Endothelial cell of umbilical vein (primary cell): ENCODE data around the gene KCNA3. TPM values are rescaled to one million over a fixed set of nuclear protein-coding genes. Genes with fewer than 3 reads are reported as not detected.
A peak's percentile ranks its signal among the peaks of the same experiment; 100 is the strongest.

Experiments
- BruUV-seq: library from RNA; stranded (reverse); fragments of 400-500 nt; replicated peaks from 2 replicates; lab custom pipeline; 2021; lab: Mats Ljungman, UMichigan
- CTCF ChIA-PET: fragments of 300-600, 350-600 bp; sonication (Branson Sonifier 250); formaldehyde crosslinking; loops from one replicate; lab custom pipeline; 2021; ENCODE audit warnings: antibody characterized with exemption, inconsistent platforms; lab: Charles Lee
- POLR2A ChIA-PET: fragments of 300-600, 350-600 bp; sonication (Branson Sonifier 250); formaldehyde crosslinking; loops from one replicate; lab custom pipeline; 2021; ENCODE audit warnings: antibody characterized with exemption, inconsistent platforms; lab: Charles Lee
- DNase-seq: peaks from one replicate; pipeline ENCODE4 v3.0.0-alpha.2; 2011; ENCODE audit warnings: low read depth, low spot score
- FAIRE-seq: peaks from 2 replicates; lab custom pipeline; 2011; peaks lifted over from hg19 to GRCh38; lab: Jason Lieb, UNC
- H2AFZ ChIP-seq: 2 replicates; pipeline ENCODE4 v1.6.0; 2012; ENCODE audit warnings: low read depth, low read length, control low read depth, inconsistent platforms
- H3K27ac ChIP-seq: 2 replicates; pipeline ENCODE4 v1.5.1; 2011; ENCODE audit warnings: low read depth, mild to moderate bottlenecking, control low read depth, low read length, moderate library complexity; ENCODE audit not compliant: insufficient read depth
- H3K27me3 ChIP-seq, 2 experiments: 2 replicates each; pipeline versions ENCODE4 v1.6.0 to v1.6.1; 2011; ENCODE audit warnings: low read length in 2 of 2, mixed read lengths in 1 of 2; ENCODE audit not compliant: control insufficient read depth in 2 of 2, insufficient read depth in 2 of 2
- H3K36me3 ChIP-seq, 2 experiments: 2 replicates in 1 of 2; 3 replicates in 1 of 2; pipeline ENCODE4 v1.5.1; 2011; ENCODE audit warnings: low read length in 2 of 2, mild to moderate bottlenecking in 1 of 2, moderate library complexity in 1 of 2; ENCODE audit not compliant: control insufficient read depth in 2 of 2, insufficient read depth in 2 of 2; ENCODE audit errors: extremely low read depth in 1 of 2
- H3K4me1 ChIP-seq: 3 replicates; pipeline ENCODE4 v1.5.1; 2011; ENCODE audit warnings: mild to moderate bottlenecking, low read length; ENCODE audit not compliant: control insufficient read depth, insufficient read depth; ENCODE audit errors: extremely low read depth
- H3K4me2 ChIP-seq: 2 replicates; pipeline ENCODE4 v1.6.1; 2011; ENCODE audit warnings: low read length, control low read depth, mixed read lengths; ENCODE audit not compliant: insufficient read depth
- H3K4me3 ChIP-seq, 3 experiments: fragments of 200-600 bp in 1 of 3; sonication (generic), shearing (Covaris generic) in 1 of 3; replicated peaks in 1 of 3; 2 replicates each; pipeline ENCODE4 v1.5.1; 2011 to 2016; ENCODE audit warnings: control low read depth in 3 of 3, low read length in 3 of 3, mild to moderate bottlenecking in 2 of 3, inconsistent platforms in 1 of 3, low read depth in 1 of 3, moderate library complexity in 1 of 3; ENCODE audit not compliant: insufficient read depth in 1 of 3
- H3K79me2 ChIP-seq: 2 replicates; pipeline ENCODE4 v1.6.0; 2012; ENCODE audit warnings: low read length, inconsistent platforms; ENCODE audit not compliant: control insufficient read depth, insufficient read depth
- H3K9ac ChIP-seq: replicated peaks from 2 replicates; pipeline ENCODE3; 2011; ENCODE audit warnings: low read length, control low read depth; ENCODE audit not compliant: insufficient read depth; ENCODE audit errors: extremely low read depth
- H3K9me1 ChIP-seq: replicated peaks from 3 replicates; pipeline ENCODE4 v1.6.0; 2011; ENCODE audit warnings: mild to moderate bottlenecking, low read length; ENCODE audit not compliant: control insufficient read depth, insufficient read depth; ENCODE audit errors: extremely low read depth
- H3K9me3 ChIP-seq: replicated peaks from 2 replicates; pipeline ENCODE4 v1.5.1; 2012; ENCODE audit warnings: low read length, inconsistent platforms; ENCODE audit not compliant: control insufficient read depth, insufficient read depth
- H4K20me1 ChIP-seq: replicated peaks from 2 replicates; pipeline ENCODE3; 2011; ENCODE audit warnings: mild to moderate bottlenecking, low read length; ENCODE audit not compliant: control insufficient read depth, insufficient read depth; ENCODE audit errors: extremely low read depth
- EZH2 ChIP-seq: IDR thresholded peaks from 2 replicates; pipeline ENCODE4 v1.6.1; 2012; ENCODE audit warnings: borderline replicate concordance, low read depth, mild to moderate bottlenecking, moderate library complexity, low read length, inconsistent platforms; ENCODE audit not compliant: severe bottlenecking
- FOS ChIP-seq: IDR thresholded peaks from 2 replicates; pipeline ENCODE4 v1.6.1; 2011; ENCODE audit warnings: mild to moderate bottlenecking, low read length, moderate library complexity, borderline replicate concordance; ENCODE audit not compliant: insufficient read depth
- GATA2 ChIP-seq: IDR thresholded peaks from 2 replicates; pipeline ENCODE4 v1.7.0; 2011; ENCODE audit warnings: low read depth, mild to moderate bottlenecking, moderate library complexity, mixed read lengths, low read length; ENCODE audit not compliant: insufficient read length, insufficient read depth
- MYC ChIP-seq: IDR thresholded peaks from one replicate; pipeline ENCODE4 v1.6.1; 2011; ENCODE audit warnings: mild to moderate bottlenecking, low read depth, low read length
- POLR2A ChIP-seq: IDR thresholded peaks from 2 replicates; pipeline ENCODE4 v1.6.1; 2012; ENCODE audit warnings: low read depth, mild to moderate bottlenecking, control low read depth, low read length
- POLR2AphosphoS5 ChIP-seq: IDR thresholded peaks from 2 replicates; pipeline ENCODE4 v1.6.1; 2012; ENCODE audit warnings: low read depth, mild to moderate bottlenecking, control low read depth, low read length, moderate library complexity; ENCODE audit not compliant: insufficient read depth
- dilution Hi-C: fragments of 300-500 bp; cut with MboI; formaldehyde crosslinking; loops from one replicate; pipeline ENCODE4 v1.15.0; 2019; ENCODE audit warnings: low sequenced_read_pairs; ENCODE audit not compliant: extremely low pct_ligation_motif_present
- intact Hi-C: fragments of 100-400 bp; cut with micrococcal nuclease; formaldehyde crosslinking; loops from one replicate; pipeline ENCODE4 v1.10.0; 2022
- polyA plus RNA-seq, 4 experiments: library from polyadenylated mRNA; depleted of rRNA in 3 of 4; stranded (reverse) in 3 of 4; unstranded in 1 of 4; fragments of >200 nt; gene quantifications; 2 replicates each; pipeline versions ENCODE4 v1.2.1 to v1.2.3, GENCODE V29; 2011 to 2012; ENCODE audit warnings: missing spikeins in 1 of 4
- total RNA-seq: library from RNA; stranded (reverse); gene quantifications from 2 replicates; pipeline ENCODE4 v1.2.3, GENCODE V29; 2021
- TF ChIP-seq, protein P1 (sequence below), 2 donors: IDR thresholded peaks; 1 replicate in 1 of 2; 2 replicates in 1 of 2; pipeline ENCODE4 v1.5.1; 2011; ENCODE audit warnings: low read length in 2 of 2, mild to moderate bottlenecking in 2 of 2, moderate library complexity in 2 of 2, control low read depth in 1 of 2, inconsistent platforms in 1 of 2, low read depth in 1 of 2; ENCODE audit not compliant: insufficient read depth in 1 of 2; ENCODE audit errors: extremely low read depth in 1 of 2
- TF ChIP-seq, protein P2 (sequence below): IDR thresholded peaks from 2 replicates; pipeline ENCODE4 v1.6.1; 2011; ENCODE audit not compliant: insufficient read depth, insufficient read length

The KCNA3 gene
- total and polyA plus RNA-seq, 2 donors (not counting 3 experiments of a cell fraction or from before 2014, with no cell fraction given), result not detected

DNA sequence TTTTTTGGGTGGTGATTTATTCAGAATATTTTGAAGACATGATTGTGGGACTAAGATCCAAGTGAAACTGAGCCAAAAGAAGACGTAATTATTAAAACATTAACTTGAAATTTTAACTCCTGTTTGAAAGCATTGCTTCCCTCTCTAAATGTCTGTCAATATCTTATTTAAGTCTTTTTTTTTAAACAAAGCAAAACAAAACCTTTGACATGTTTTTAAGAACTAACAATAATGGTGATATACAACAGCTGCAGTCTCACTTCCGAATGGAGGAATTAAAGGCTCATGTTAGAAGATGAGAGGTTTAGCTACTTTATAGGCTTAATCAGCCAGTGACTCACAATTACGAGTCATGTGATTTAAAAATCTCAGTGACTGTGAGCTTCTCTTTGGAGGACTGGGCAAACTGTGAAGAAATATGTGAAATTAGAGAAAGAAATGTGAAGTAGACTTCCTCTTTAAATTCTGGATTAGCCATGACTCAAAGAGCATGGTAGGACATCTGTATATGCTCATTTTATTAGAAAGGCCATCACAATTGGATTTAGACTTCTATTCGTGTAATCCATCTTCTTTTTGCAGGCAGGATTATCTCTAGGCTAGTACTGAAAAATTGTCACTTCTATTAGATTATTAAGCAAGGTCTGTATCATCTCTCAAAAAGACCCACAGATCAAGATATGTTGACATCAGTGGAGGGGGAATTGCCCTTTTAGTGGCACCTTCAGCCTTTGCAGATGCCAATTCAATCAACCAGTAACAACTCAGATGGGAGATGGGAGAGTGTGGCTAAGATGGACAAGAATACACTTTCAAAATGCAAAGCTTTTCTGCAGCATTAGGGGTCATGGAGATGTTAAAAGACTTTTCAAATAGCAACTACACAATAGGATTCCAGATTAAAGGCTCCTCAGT, 28.7 kb downstream of the KCNA3 start:
- POLR2A ChIA-PET, result no interaction called here
- H3K27me3 ChIP-seq, result no peaks in the 10 kb centered on the region
- no peaks in the 10 kb centered on the region for H3K36me3 ChIP-seq
- H2AFZ ChIP-seq, result no peak overlapping the region
- FAIRE-seq, result no peak
- TF ChIP-seq POLR2AphosphoS5, result no peak
- TF ChIP-seq, protein P1, sequence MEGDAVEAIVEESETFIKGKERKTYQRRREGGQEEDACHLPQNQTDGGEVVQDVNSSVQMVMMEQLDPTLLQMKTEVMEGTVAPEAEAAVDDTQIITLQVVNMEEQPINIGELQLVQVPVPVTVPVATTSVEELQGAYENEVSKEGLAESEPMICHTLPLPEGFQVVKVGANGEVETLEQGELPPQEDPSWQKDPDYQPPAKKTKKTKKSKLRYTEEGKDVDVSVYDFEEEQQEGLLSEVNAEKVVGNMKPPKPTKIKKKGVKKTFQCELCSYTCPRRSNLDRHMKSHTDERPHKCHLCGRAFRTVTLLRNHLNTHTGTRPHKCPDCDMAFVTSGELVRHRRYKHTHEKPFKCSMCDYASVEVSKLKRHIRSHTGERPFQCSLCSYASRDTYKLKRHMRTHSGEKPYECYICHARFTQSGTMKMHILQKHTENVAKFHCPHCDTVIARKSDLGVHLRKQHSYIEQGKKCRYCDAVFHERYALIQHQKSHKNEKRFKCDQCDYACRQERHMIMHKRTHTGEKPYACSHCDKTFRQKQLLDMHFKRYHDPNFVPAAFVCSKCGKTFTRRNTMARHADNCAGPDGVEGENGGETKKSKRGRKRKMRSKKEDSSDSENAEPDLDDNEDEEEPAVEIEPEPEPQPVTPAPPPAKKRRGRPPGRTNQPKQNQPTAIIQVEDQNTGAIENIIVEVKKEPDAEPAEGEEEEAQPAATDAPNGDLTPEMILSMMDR (IDR thresholded peaks at IDR 0.05; ENCODE audit: extremely low read depth in 1 of 2, insufficient read depth in 1 of 2, low read depth in 1 of 2, low read length in 2 of 2), result no peak
- peak; percentile 11 for TF ChIP-seq FOS
- H3K4me2 ChIP-seq, result no peak overlapping the region
- dilution Hi-C loops (no loop called here), intact Hi-C loops (no loop called here)
- no peaks in the 10 kb centered on the region for H3K9me1 ChIP-seq
- no peaks in the 10 kb centered on the region for H3K4me1 ChIP-seq
- no peak overlapping the region for H3K9ac ChIP-seq
- H3K4me3 ChIP-seq, result no peak overlapping the region
- no TSS peak for BruUV-seq
- H3K79me2 ChIP-seq, result no peaks in the 10 kb centered on the region
- no peaks in the 10 kb centered on the region for H4K20me1 ChIP-seq
- no peak for DNase-seq
- H3K9me3 ChIP-seq, result no peaks in the 10 kb centered on the region
- CTCF ChIA-PET, result interaction anchor here (0.6 to 1.0 kb wide), 2 partner anchors 12 to 120 kb away, joined by 3 to 4 read pairs; no protein-coding TSS in a partner anchor
- H3K27ac ChIP-seq, result no peak overlapping the region

DNA sequence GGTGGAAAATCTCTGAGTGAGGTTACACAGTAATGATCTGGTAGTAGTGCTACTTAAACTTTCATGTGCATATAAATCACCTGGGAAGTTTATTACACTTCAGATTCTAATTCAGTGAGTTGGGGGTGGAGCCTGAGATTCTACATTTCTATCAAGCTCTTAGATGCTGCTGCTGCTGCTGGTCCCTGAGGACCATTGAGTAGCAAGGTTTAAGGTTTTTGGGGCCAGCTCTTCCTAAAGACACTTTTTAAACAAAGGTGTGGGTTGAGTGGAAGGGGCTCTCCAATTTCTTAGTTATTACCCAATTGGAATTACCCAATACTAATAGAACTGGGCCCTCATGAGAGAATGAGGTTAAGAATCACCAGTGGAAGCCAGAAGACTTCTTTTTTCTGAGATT, 29.5 kb downstream of the KCNA3 start:
- CTCF ChIA-PET, result no interaction called here
- intact Hi-C loops, result no loop called here

More for the DNA sequence above, 29.5 kb downstream of the KCNA3 start:
- POLR2A ChIA-PET, result no interaction called here
- H3K9ac ChIP-seq, result no peak overlapping the region
- no peaks in the 10 kb centered on the region for H3K9me1 ChIP-seq
- dilution Hi-C loops, result no loop called here
- no peak overlapping the region for H3K27ac ChIP-seq
- H2AFZ ChIP-seq, result no peak overlapping the region
- no peaks in the 10 kb centered on the region for H3K4me1 ChIP-seq
- DNase-seq (no peak), FAIRE-seq (no peak)
- H3K4me3 ChIP-seq, result no peak overlapping the region
- no TSS peak for BruUV-seq
- H3K4me2 ChIP-seq, result no peak overlapping the region
- no peaks in the 10 kb centered on the region for H3K79me2 ChIP-seq
- no peaks in the 10 kb centered on the region for H3K27me3 ChIP-seq
- H3K36me3 ChIP-seq, result no peaks in the 10 kb centered on the region
- no peaks in the 10 kb centered on the region for H4K20me1 ChIP-seq
- H3K9me3 ChIP-seq, result no peaks in the 10 kb centered on the region
- TF ChIP-seq, protein P2, sequence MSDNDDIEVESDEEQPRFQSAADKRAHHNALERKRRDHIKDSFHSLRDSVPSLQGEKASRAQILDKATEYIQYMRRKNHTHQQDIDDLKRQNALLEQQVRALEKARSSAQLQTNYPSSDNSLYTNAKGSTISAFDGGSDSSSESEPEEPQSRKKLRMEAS, result no peak
- TF ChIP-seq MYC (no peak), FOS (no peak), POLR2A (no peak), POLR2AphosphoS5 (no peak), EZH2 (no peak), GATA2 (no peak)
- TF ChIP-seq, protein P1 (IDR thresholded peaks at IDR 0.05; ENCODE audit: extremely low read depth in 1 of 2, insufficient read depth in 1 of 2, low read depth in 1 of 2, low read length in 2 of 2), result no peak
